Lower leg skin (tissue), 4 donors: ENCODE data around the gene PCMTD2. TPM values are rescaled to one million over a fixed set of nuclear protein-coding genes. Genes with fewer than 3 reads are reported as not detected.

Experiments
- DNase-seq, 2 donors: peaks; one replicate each; pipeline ENCODE4 v3.0.0-alpha.2; 2019; ENCODE audit warnings: low spot score in 2 of 2
- H3K4me3 ChIP-seq: fragments of 200-600 bp; sonication (generic); 2 replicates; pipeline ENCODE4 v1.5.1; 2017; ENCODE audit warnings: mild to moderate bottlenecking, low read depth; ENCODE audit not compliant: poor library complexity, severe bottlenecking
- POLR2A ChIP-seq, 2 donors: fragments of 450-650 bp; IDR thresholded peaks; one replicate each; pipeline ENCODE4 v1.6.1; 2016 to 2017; ENCODE audit warnings: antibody characterized with exemption in 2 of 2, mild to moderate bottlenecking in 1 of 2, moderate library complexity in 1 of 2
- WGBS, 2 donors: methylation state at CpG; one replicate each; pipeline ENCODE4 v1.1.5; 2018; 5-methylcytosine and 5-hydroxymethylcytosine counted together
- intact Hi-C: fragments of 100-400 bp; cut with DNase I; formaldehyde crosslinking; loops from one replicate; pipeline ENCODE4 v1.15.0; 2023; ENCODE audit warnings: low total_unique reads
- total RNA-seq, 4 donors: library from RNA; depleted of rRNA; stranded (reverse); fragments of >200 nt; gene quantifications; one replicate each; pipeline ENCODE4 v1.1.0, GENCODE V29; 2016
- TF ChIP-seq, protein P1 (sequence below), 3 donors: fragments of 450-650 bp; IDR thresholded peaks; one replicate each; pipeline ENCODE4 v1.5.1; 2016; ENCODE audit warnings: antibody characterized with exemption in 3 of 3, mild to moderate bottlenecking in 3 of 3, moderate library complexity in 2 of 3

Gene PCMTD2
- total RNA-seq, 4 donors from 2014 or later, result 87.5 to 164 (median 132) TPM

GRCh38 chr20:64250027-64250426, 5.5 kb upstream of the PCMTD2 start:
- 82% methylated on average over 2 of the region's 2 CpGs for WGBS, 2 donors
- no peak for DNase-seq
- H3K4me3 ChIP-seq, result no peak overlapping the region
- intact Hi-C loops, result no loop called here
- TF ChIP-seq, protein P1, sequence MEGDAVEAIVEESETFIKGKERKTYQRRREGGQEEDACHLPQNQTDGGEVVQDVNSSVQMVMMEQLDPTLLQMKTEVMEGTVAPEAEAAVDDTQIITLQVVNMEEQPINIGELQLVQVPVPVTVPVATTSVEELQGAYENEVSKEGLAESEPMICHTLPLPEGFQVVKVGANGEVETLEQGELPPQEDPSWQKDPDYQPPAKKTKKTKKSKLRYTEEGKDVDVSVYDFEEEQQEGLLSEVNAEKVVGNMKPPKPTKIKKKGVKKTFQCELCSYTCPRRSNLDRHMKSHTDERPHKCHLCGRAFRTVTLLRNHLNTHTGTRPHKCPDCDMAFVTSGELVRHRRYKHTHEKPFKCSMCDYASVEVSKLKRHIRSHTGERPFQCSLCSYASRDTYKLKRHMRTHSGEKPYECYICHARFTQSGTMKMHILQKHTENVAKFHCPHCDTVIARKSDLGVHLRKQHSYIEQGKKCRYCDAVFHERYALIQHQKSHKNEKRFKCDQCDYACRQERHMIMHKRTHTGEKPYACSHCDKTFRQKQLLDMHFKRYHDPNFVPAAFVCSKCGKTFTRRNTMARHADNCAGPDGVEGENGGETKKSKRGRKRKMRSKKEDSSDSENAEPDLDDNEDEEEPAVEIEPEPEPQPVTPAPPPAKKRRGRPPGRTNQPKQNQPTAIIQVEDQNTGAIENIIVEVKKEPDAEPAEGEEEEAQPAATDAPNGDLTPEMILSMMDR (IDR thresholded peaks at IDR 0.05), result no peak
- no peak for TF ChIP-seq POLR2A (IDR thresholded peaks at IDR 0.05)

DNA sequence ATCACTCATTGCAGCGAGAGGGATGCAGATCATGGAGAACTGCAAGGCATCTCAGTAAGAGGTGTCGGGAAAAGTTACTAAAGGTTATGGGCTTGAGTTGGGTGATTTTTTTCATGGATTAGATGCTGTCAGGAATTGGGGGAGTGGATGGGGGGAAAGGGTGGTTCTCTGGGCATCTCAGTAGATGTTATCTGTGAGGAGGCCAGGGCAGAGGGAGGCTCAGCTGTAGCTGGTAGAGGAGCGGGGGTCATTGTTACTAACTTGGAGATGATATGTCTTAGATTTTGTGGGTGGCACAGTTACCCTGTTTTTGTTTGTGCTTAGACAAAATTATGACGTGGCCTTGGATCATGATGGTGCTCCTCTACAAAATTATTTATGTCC, 2.6 kb upstream of the PCMTD2 start:
- intact Hi-C loops, result no loop called here
- peak in 1 of 2 donors; percentile 36 for DNase-seq
- WGBS, 2 donors, result 93% methylated on average over 4 of the region's 4 CpGs
- no peak overlapping the region for H3K4me3 ChIP-seq
- no peak for TF ChIP-seq POLR2A (IDR thresholded peaks at IDR 0.05)
- TF ChIP-seq, protein P1 (IDR thresholded peaks at IDR 0.05), result no peak

GRCh38 chr20:64253443-64253842, 2.1 kb upstream of the PCMTD2 start:
- TF ChIP-seq, protein P1 (IDR thresholded peaks at IDR 0.05), result no peak
- no peak for TF ChIP-seq POLR2A (IDR thresholded peaks at IDR 0.05)
- intact Hi-C loops, result no loop called here
- no peak overlapping the region for H3K4me3 ChIP-seq
- 89 to 90% methylated on average over 4 of the region's 4 CpGs for WGBS, 2 donors
- no peak for DNase-seq

GRCh38 chr20:64254156-64254555, 1.4 kb upstream of the PCMTD2 start:
- 77 to 79% methylated on average over 5 of the region's 5 CpGs for WGBS, 2 donors
- intact Hi-C loops, result no loop called here
- peak in 1 of 2 donors; percentile 74 for DNase-seq
- no peak for TF ChIP-seq POLR2A (IDR thresholded peaks at IDR 0.05)
- TF ChIP-seq, protein P1 (IDR thresholded peaks at IDR 0.05), result no peak
- H3K4me3 ChIP-seq, result no peak overlapping the region

GRCh38 chr20:64254571-64255360, 782 bp upstream of the PCMTD2 start:
- peak in 1 of 2 donors; percentile 84 for DNase-seq
- TF ChIP-seq, protein P1 (IDR thresholded peaks at IDR 0.05), result no peak
- TF ChIP-seq POLR2A (IDR thresholded peaks at IDR 0.05), result no peak
- 72 to 75% methylated on average over 28 of the region's 28 CpGs for WGBS, 2 donors
- intact Hi-C loops, result no loop called here
- H3K4me3 ChIP-seq, result peak overlapping the region; percentile 81
